Retinal pigment epithelial cell (primary cell): ENCODE data around the gene ATP8A2.

Experiments used
- DNase-seq: peaks from one replicate; pipeline ENCODE4 v3.0.0-alpha.2; 2010; ENCODE audit warnings: low read depth
- H3K4me3 ChIP-seq: 2 replicates; pipeline ENCODE4 v1.5.1; 2011; ENCODE audit warnings: mild to moderate bottlenecking, low read length, control low read depth, moderate library complexity
- CTCF ChIP-seq: conservative IDR thresholded peaks from 2 replicates; pipeline ENCODE4 v1.5.1; 2011; ENCODE audit warnings: low read depth, low read length, control low read depth, inconsistent platforms

ATP8A2 gene

GRCh38 chr13:25933520-25933919 lies 561.7 kb downstream of the ATP8A2 start:
- no peak for TF ChIP-seq CTCF
- no peak overlapping the region for H3K4me3 ChIP-seq
- no peak for DNase-seq

- TF ChIP-seq CTCF = no peak
Measured at GRCh38 chr13:25934127-25934526, 562.4 kb downstream of the ATP8A2 start.

GRCh38 chr13:25939961-25940687 lies 568.4 kb downstream of the ATP8A2 start:
- no peak for TF ChIP-seq CTCF
- no peak for DNase-seq

More at GRCh38 chr13:25934127-25934526, 562.4 kb downstream of the ATP8A2 start:
- no peak overlapping the region for H3K4me3 ChIP-seq
- DNase-seq = no peak

GRCh38 chr13:25943081-25943480 lies 571.3 kb downstream of the ATP8A2 start:
- no peak for DNase-seq
- no peak overlapping the region for H3K4me3 ChIP-seq
- no peak for TF ChIP-seq CTCF

More at GRCh38 chr13:25939961-25940687, 568.4 kb downstream of the ATP8A2 start:
- H3K4me3 ChIP-seq = no peak overlapping the region

GRCh38 chr13:25943658-25944057 lies 571.9 kb downstream of the ATP8A2 start:
- TF ChIP-seq CTCF = no peak
- H3K4me3 ChIP-seq = no peak overlapping the region
- no peak for DNase-seq

- TF ChIP-seq CTCF = no peak
- DNase-seq = no peak
- no peak overlapping the region for H3K4me3 ChIP-seq
Measured at GRCh38 chr13:25945596-25945995, 573.8 kb downstream of the ATP8A2 start.

- TF ChIP-seq CTCF = no peak
- no peak overlapping the region for H3K4me3 ChIP-seq
- DNase-seq = no peak
Measured at GRCh38 chr13:25946321-25946720, 574.5 kb downstream of the ATP8A2 start.
